H1 (cell line): ENCODE results near the gene PLXNA4. TPM values are rescaled to one million over a fixed set of nuclear protein-coding genes. Genes with fewer than 3 reads are reported as not detected.

Source experiments
- CTCF ChIA-PET: fragments of 300-600 bp; sonication (Branson Sonifier 250); formaldehyde crosslinking; loops from one replicate; lab custom pipeline; 2021; ENCODE audit not compliant: partially characterized antibody; lab: Charles Lee
- POLR2A ChIA-PET: fragments of 300-600 bp; sonication (Branson Sonifier 250); formaldehyde crosslinking; loops from one replicate; lab custom pipeline; 2021; ENCODE audit warnings: inconsistent platforms; ENCODE audit not compliant: partially characterized antibody; lab: Charles Lee
- DNase-seq, 2 experiments: peaks; one replicate each; pipeline versions ENCODE4 v3.0.0 to v3.0.0-alpha.2; 2010 to 2022; ENCODE audit warnings: low spot score in 2 of 2, low read depth in 1 of 2, mixed read lengths in 1 of 2
- FAIRE-seq: peaks from 2 replicates; lab custom pipeline; 2011; peaks lifted over from hg19 to GRCh38; lab: Jason Lieb, UNC
- H2AFZ ChIP-seq: 2 replicates; pipeline ENCODE4 v1.8.1; 2012; ENCODE audit warnings: low read length, inconsistent platforms
- H2AK5ac ChIP-seq: 2 replicates; pipeline ENCODE4 v1.6.1; 2013; ENCODE audit warnings: low read depth, low read length
- H2BK120ac ChIP-seq: replicated peaks from 2 replicates; pipeline ENCODE3; 2013; ENCODE audit warnings: low read depth, low read length, inconsistent platforms
- H2BK12ac ChIP-seq: 2 replicates; pipeline ENCODE4 v1.6.1; 2013; ENCODE audit warnings: low read depth, low read length
- H2BK15ac ChIP-seq: 2 replicates; pipeline ENCODE4 v1.6.1; 2013; ENCODE audit warnings: low read length
- H2BK20ac ChIP-seq: 2 replicates; pipeline ENCODE4 v1.6.1; 2013; ENCODE audit warnings: low read length
- H2BK5ac ChIP-seq: 2 replicates; pipeline ENCODE4 v1.6.1; 2013; ENCODE audit warnings: low read depth, low read length
- H3K14ac ChIP-seq: 2 replicates; pipeline ENCODE4 v1.6.1; 2013; ENCODE audit warnings: inconsistent platforms; ENCODE audit not compliant: insufficient read length
- H3K18ac ChIP-seq: 2 replicates; pipeline ENCODE4 v1.6.1; 2013; ENCODE audit warnings: low read length; ENCODE audit errors: extremely low read depth
- H3K23ac ChIP-seq: 2 replicates; pipeline ENCODE4 v1.6.1; 2013; ENCODE audit warnings: inconsistent platforms; ENCODE audit not compliant: insufficient read length
- H3K23me2 ChIP-seq: 2 replicates; pipeline ENCODE4 v1.6.1; 2013; ENCODE audit warnings: low read depth, low read length
- H3K27ac ChIP-seq: 2 replicates; pipeline ENCODE4 v1.6.1; 2011; ENCODE audit warnings: low read depth, low read length, inconsistent platforms
- H3K27me3 ChIP-seq, 4 experiments: replicated peaks in 1 of 4; 1 replicate in 1 of 4; 2 replicates in 3 of 4; pipeline versions ENCODE4 v1.6.1 to v1.8.1; 2011 to 2013; ENCODE audit warnings: low read length in 3 of 4, mild to moderate bottlenecking in 3 of 4, inconsistent platforms in 2 of 4, mixed read lengths in 2 of 4, moderate library complexity in 1 of 4; ENCODE audit not compliant: control insufficient read depth in 3 of 4, insufficient read depth in 3 of 4; ENCODE audit errors: extremely low read depth in 1 of 4
- H3K36me3 ChIP-seq, 4 experiments: 2 replicates each; pipeline versions ENCODE4 v1.6.1 to v1.8.1; 2011 to 2013; ENCODE audit warnings: mild to moderate bottlenecking in 4 of 4, low read length in 3 of 4, moderate library complexity in 2 of 4, control low read depth in 1 of 4, inconsistent platforms in 1 of 4; ENCODE audit not compliant: insufficient read depth in 4 of 4, control insufficient read depth in 2 of 4
- H3K4ac ChIP-seq: replicated peaks from 2 replicates; pipeline ENCODE3; 2013; ENCODE audit warnings: low read length, low read depth, mixed read lengths, inconsistent platforms; ENCODE audit not compliant: insufficient read length
- H3K4me1 ChIP-seq, 4 experiments: replicated peaks in 1 of 4; 1 replicate in 1 of 4; 2 replicates in 3 of 4; pipeline versions ENCODE4 v1.6.1 to v1.8.1; 2011 to 2013; ENCODE audit warnings: low read length in 3 of 4, inconsistent platforms in 2 of 4, mixed read lengths in 1 of 4; ENCODE audit not compliant: insufficient read depth in 4 of 4, control insufficient read depth in 3 of 4
- H3K4me2 ChIP-seq, 2 experiments: 2 replicates each; pipeline versions ENCODE4 v1.6.1 to v1.8.1; 2011 to 2013; ENCODE audit warnings: low read depth in 2 of 2, low read length in 2 of 2, control low read depth in 1 of 2, inconsistent platforms in 1 of 2, mild to moderate bottlenecking in 1 of 2; ENCODE audit not compliant: insufficient read depth in 1 of 2
- H3K4me3 ChIP-seq, 4 experiments: fragments of 200-600, 300-600 bp in 1 of 4; sonication (generic), shearing (Covaris generic), sonication (Bioruptor Twin) in 1 of 4; 2 replicates each; pipeline versions ENCODE4 v1.5.1 to v1.8.1; 2011 to 2016; ENCODE audit warnings: low read length in 4 of 4, low read depth in 3 of 4, control low read depth in 2 of 4, inconsistent platforms in 2 of 4, mild to moderate bottlenecking in 2 of 4, mixed read lengths in 1 of 4, moderate library complexity in 1 of 4; ENCODE audit not compliant: insufficient read depth in 2 of 4; ENCODE audit errors: extremely low read depth in 1 of 4
- H3K56ac ChIP-seq: replicated peaks from 2 replicates; pipeline ENCODE3; 2013; ENCODE audit warnings: low read depth, mild to moderate bottlenecking, mixed read lengths, low read length, inconsistent platforms; ENCODE audit not compliant: insufficient read length
- H3K79me1 ChIP-seq: 2 replicates; pipeline ENCODE4 v1.6.1; 2013; ENCODE audit warnings: low read depth, low read length, control low read depth
- H3K79me2 ChIP-seq, 2 experiments: 2 replicates each; pipeline versions ENCODE4 v1.6.1 to v1.8.1; 2012 to 2013; ENCODE audit warnings: low read length in 2 of 2, mild to moderate bottlenecking in 2 of 2, inconsistent platforms in 1 of 2; ENCODE audit not compliant: insufficient read depth in 2 of 2, control insufficient read depth in 1 of 2
- H3K9ac ChIP-seq, 4 experiments: replicated peaks in 1 of 4; 1 replicate in 1 of 4; 2 replicates in 3 of 4; pipeline versions ENCODE4 v1.6.1 to v1.8.1; 2011 to 2013; ENCODE audit warnings: low read depth in 3 of 4, low read length in 3 of 4, control low read depth in 2 of 4, mild to moderate bottlenecking in 2 of 4, moderate library complexity in 2 of 4, inconsistent platforms in 1 of 4; ENCODE audit errors: extremely low read depth in 1 of 4
- H3K9me3 ChIP-seq, 2 experiments: 2 replicates each; pipeline versions ENCODE4 v1.6.1 to v1.8.1; 2012 to 2013; ENCODE audit warnings: mild to moderate bottlenecking in 2 of 2, moderate library complexity in 2 of 2, control low read depth in 1 of 2, inconsistent platforms in 1 of 2, low read depth in 1 of 2, low read length in 1 of 2, mixed read lengths in 1 of 2; ENCODE audit not compliant: insufficient read depth in 2 of 2
- H4K20me1 ChIP-seq, 2 experiments: replicated peaks in 1 of 2; 2 replicates each; pipeline versions ENCODE3 to v1.8.1; 2011 to 2013; ENCODE audit warnings: inconsistent platforms in 2 of 2, low read length in 2 of 2, mild to moderate bottlenecking in 1 of 2; ENCODE audit not compliant: insufficient read depth in 2 of 2, control insufficient read depth in 1 of 2
- H4K5ac ChIP-seq: 2 replicates; pipeline ENCODE4 v1.6.1; 2013; ENCODE audit warnings: low read length, low read depth, mixed read lengths, inconsistent platforms; ENCODE audit not compliant: insufficient read length
- H4K8ac ChIP-seq: 2 replicates; pipeline ENCODE4 v1.8.0; 2013; ENCODE audit warnings: mild to moderate bottlenecking, moderate library complexity, low read length, inconsistent platforms; ENCODE audit not compliant: insufficient read depth; ENCODE audit errors: extremely low read depth
- H4K91ac ChIP-seq: replicated peaks from 2 replicates; pipeline ENCODE3; 2013; ENCODE audit warnings: low read length, mixed read lengths, inconsistent platforms; ENCODE audit not compliant: insufficient read length
- ATF3 ChIP-seq: IDR thresholded peaks from 2 replicates; pipeline ENCODE4 v1.6.1; 2011; ENCODE audit warnings: low read depth, mild to moderate bottlenecking, low read length; ENCODE audit not compliant: insufficient read depth
- BRCA1 ChIP-seq: IDR thresholded peaks from 2 replicates; pipeline ENCODE4 v1.6.1; 2012; ENCODE audit warnings: low read depth, low read length, improper control_type of control experiment
- CTBP2 ChIP-seq: IDR thresholded peaks from 2 replicates; pipeline ENCODE4 v1.7.0; 2011; ENCODE audit warnings: borderline replicate concordance, mild to moderate bottlenecking, moderate library complexity, mixed read lengths, low read length; ENCODE audit not compliant: insufficient read depth, insufficient read length
- CTCF ChIP-seq, 3 experiments: IDR thresholded peaks; 1 replicate in 2 of 3; 2 replicates in 1 of 3; pipeline versions ENCODE4 v1.5.1 to v1.6.1; 2011; ENCODE audit warnings: low read length in 3 of 3, mild to moderate bottlenecking in 3 of 3, inconsistent platforms in 2 of 3, low read depth in 1 of 3, moderate library complexity in 1 of 3; ENCODE audit not compliant: insufficient read depth in 1 of 3; ENCODE audit errors: control extremely low read depth in 1 of 3
- GTF2F1 ChIP-seq: IDR thresholded peaks from 2 replicates; pipeline ENCODE4 v1.6.1; 2012; ENCODE audit warnings: low read depth, low read length, improper control_type of control experiment, borderline replicate concordance
- JUN ChIP-seq: IDR thresholded peaks from 2 replicates; pipeline ENCODE4 v1.6.1; 2011; ENCODE audit warnings: low read depth, mild to moderate bottlenecking, improper control_type of control experiment, low read length
- JUND ChIP-seq: IDR thresholded peaks from 2 replicates; pipeline ENCODE4 v1.6.1; 2011; ENCODE audit warnings: mild to moderate bottlenecking, improper control_type of control experiment, low read length
- NRF1 ChIP-seq: IDR thresholded peaks from 2 replicates; pipeline ENCODE4 v1.6.1; 2011; ENCODE audit warnings: mild to moderate bottlenecking, low read depth, low read length, improper control_type of control experiment
- SP2 ChIP-seq: IDR thresholded peaks from 2 replicates; pipeline ENCODE4 v1.6.1; 2012; ENCODE audit warnings: mild to moderate bottlenecking, low read length, inconsistent platforms
- WGBS, 2 experiments: shearing (Covaris generic) in 1 of 2; methylation state at CpG; one replicate each; pipeline versions ENCODE4 v1.1.6 to v1.1.7; 2013 to 2015; ENCODE audit warnings: low lambda C conversion rate in 2 of 2, mixed read lengths in 2 of 2, inconsistent platforms in 1 of 2, low coverage in 1 of 2, missing lambda C conversion rate in 1 of 2; ENCODE audit not compliant: insufficient replicate concordance in 2 of 2, insufficient coverage in 1 of 2, insufficient read length in 1 of 2; ENCODE audit errors: extremely low coverage in 1 of 2, missing lambda C conversion rate in 1 of 2; 5-methylcytosine and 5-hydroxymethylcytosine counted together
- polyA plus RNA-seq, 7 experiments: library from polyadenylated mRNA; depleted of rRNA in 3 of 7; stranded (reverse) in 5 of 7; unstranded in 2 of 7; fragments of >200 nt in 5 of 7; fragments of 200-250 nt in 2 of 7; gene quantifications; 1 replicate in 5 of 7; 2 replicates in 1 of 7; 4 replicates in 1 of 7; pipeline versions ENCODE4 v1.2.1 to v1.2.3, GENCODE V29; 2011 to 2013; ENCODE audit warnings: missing spikeins in 2 of 7, mixed read lengths in 2 of 7
- total RNA-seq: library from RNA; stranded (reverse); fragmentation: NEBNext Ultra II Directional; extraction: Animal tissue kit (Norgen Biotek cat#: 25700); gene quantifications from 2 replicates; pipeline ENCODE4 v1.2.1, GENCODE V29; 2021

Gene PLXNA4
- total and polyA plus RNA-seq, 2 of the 8 experiments (the other 6 are each of a cell fraction or from before 2014, with no cell fraction given) = 0.76 to 0.79 TPM

DNA sequence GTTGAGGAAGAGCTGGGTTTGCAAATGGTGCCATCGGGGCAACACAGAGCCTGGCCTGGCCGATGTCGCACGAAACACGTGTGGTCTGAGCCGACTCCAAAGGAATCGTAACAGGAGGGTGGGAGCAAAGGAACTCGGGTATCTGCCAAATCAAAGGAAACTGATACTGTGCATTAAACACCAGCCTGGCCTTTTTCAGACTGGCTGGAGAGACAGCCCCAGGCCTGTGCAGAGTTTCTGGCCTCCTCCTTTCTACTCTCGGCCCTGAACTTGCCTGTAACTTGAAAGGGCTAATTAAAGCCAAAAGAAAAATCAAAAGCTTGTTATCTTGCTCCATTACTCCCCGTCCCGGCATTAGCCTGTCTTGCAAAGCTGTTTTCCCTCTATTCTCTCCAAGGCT is 71.4 kb downstream of the PLXNA4 start:
- CTCF ChIA-PET = interaction anchor here (0.6 to 1.7 kb wide), 11 partner anchors 8 to 186 kb away, joined by 3 to 5 read pairs (median 3); no protein-coding TSS in a partner anchor
- WGBS, 2 experiments = 88% methylated on average over 11 of the region's 11 CpGs; no CpG with 5 or more reads in 1 of the 2 experiments
- no peak for DNase-seq

More for the DNA sequence above, 71.4 kb downstream of the PLXNA4 start:
- no peak overlapping the region for H3K4ac ChIP-seq
- no peak overlapping the region for H2AK5ac ChIP-seq
- no peak overlapping the region for H2BK12ac ChIP-seq
- no peak overlapping the region for H2BK20ac ChIP-seq
- no peaks in the 10 kb centered on the region for H4K20me1 ChIP-seq
- no peak overlapping the region for H3K4me3 ChIP-seq
- H3K56ac ChIP-seq = no peak overlapping the region
- H3K79me2 ChIP-seq = no peaks in the 10 kb centered on the region
- H4K91ac ChIP-seq = no peak overlapping the region
- no peak overlapping the region for H2BK5ac ChIP-seq
- H2AFZ ChIP-seq = no peak overlapping the region
- POLR2A ChIA-PET = no interaction called here
- H3K4me2 ChIP-seq = no peak overlapping the region
- no peak overlapping the region for H3K23ac ChIP-seq
- H4K8ac ChIP-seq = no peak overlapping the region
- no peaks in the 10 kb centered on the region for H3K27me3 ChIP-seq
- no peaks in the 10 kb centered on the region for H3K9me3 ChIP-seq
- H3K23me2 ChIP-seq = no peaks in the 10 kb centered on the region
- no peak overlapping the region; the same call in 1 of the 2 replicates for H2BK15ac ChIP-seq
- H3K36me3 ChIP-seq = no peaks in the 10 kb centered on the region
- no peak overlapping the region for H3K27ac ChIP-seq
- H3K79me1 ChIP-seq = no peaks in the 10 kb centered on the region
- H4K5ac ChIP-seq = no peak overlapping the region
- TF ChIP-seq ATF3 (no peak), JUN (no peak), JUND (no peak), CTBP2 (no peak), GTF2F1 (no peak), NRF1 (no peak), CTCF (IDR thresholded peaks at IDR 0.05; ENCODE audit: control extremely low read depth in 1 of 3, insufficient read depth in 1 of 3, low read depth in 1 of 3, low read length in 3 of 3) (no peak), BRCA1 (no peak), SP2 (no peak)
- no peaks in the 10 kb centered on the region for H3K4me1 ChIP-seq
- H2BK120ac ChIP-seq = no peak overlapping the region
- H3K18ac ChIP-seq = no peak overlapping the region
- H3K9ac ChIP-seq = no peak overlapping the region
- no peak for FAIRE-seq
- H3K14ac ChIP-seq = no peak overlapping the region
